ENCODE results near the gene ACTC1. TPM values are rescaled to one million over a fixed set of nuclear protein-coding genes. Genes with fewer than 3 reads are reported as not detected.

ACTC1 gene
- polyA plus RNA-seq, 3 donors, result not detected

DNA sequence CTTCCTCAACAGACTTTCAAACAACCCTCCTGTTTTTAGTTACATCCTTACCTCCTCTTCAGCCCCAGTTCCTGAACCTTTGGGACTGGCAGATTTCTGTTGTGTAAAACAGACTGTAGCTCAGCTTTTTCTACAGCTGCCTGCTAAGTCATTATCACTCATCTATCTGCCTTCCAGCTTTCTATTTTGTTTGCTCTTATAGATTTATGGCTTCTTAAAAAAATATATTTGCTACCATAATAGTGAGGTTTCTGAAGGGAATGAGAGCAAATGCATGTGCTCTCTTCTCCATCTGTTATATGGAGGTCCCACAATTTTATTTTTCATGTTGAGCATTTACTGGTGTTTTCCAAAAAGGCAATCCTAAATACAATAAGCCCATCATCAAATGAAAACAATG, 22.3 kb downstream of the ACTC1 start:
- Mint-ChIP-seq H3K4me3 (no peak overlapping the region), H3K9me3 (peaks cover 0 to 2% (median 0%) of the 10 kb centered on the region in 7 donors), H3K36me3 (no peaks in the 10 kb centered on the region), H3K27me3 (ENCODE audit: low read depth in 3 of 3) (peaks cover 0 to 7% (median 2%) of the 10 kb centered on the region in 3 donors), H3K27ac (no peak overlapping the region), H3K4me1 (no peaks in the 10 kb centered on the region)
- intact Hi-C loops (cut with micrococcal nuclease), result no loop called here
- Histone ChIP-seq H3K9me3 (replicated peaks in 1 of 2; ENCODE audit: control insufficient read depth in 1 of 2, insufficient read depth in 1 of 2, low read length in 2 of 2) (no peaks in the 10 kb centered on the region), H2AFZ (ENCODE audit: insufficient read depth, low read depth, low read length, poor library complexity, severe bottlenecking) (no peak overlapping the region), H4K20me1 (ENCODE audit: insufficient read depth, low read length) (no peaks in the 10 kb centered on the region), H3K36me3 (replicated peaks in 1 of 2; ENCODE audit: control insufficient read depth in 1 of 2, insufficient read depth in 2 of 2, low read length in 2 of 2) (no peaks in the 10 kb centered on the region), H3K27me3 (ENCODE audit: control insufficient read depth in 2 of 2, insufficient read depth in 2 of 2, low read length in 2 of 2) (no peaks in the 10 kb centered on the region), H3K27ac (ENCODE audit: low read depth in 1 of 2, low read length in 2 of 2) (no peak overlapping the region), H3K79me2 (ENCODE audit: insufficient read depth, low read length) (no peaks in the 10 kb centered on the region), H3K9ac (ENCODE audit: insufficient read depth, low read length, poor library complexity, severe bottlenecking) (no peak overlapping the region), H3K4me2 (replicated peaks; ENCODE audit: extremely low read depth, low read length, poor library complexity, severe bottlenecking) (no peak overlapping the region), H3K4me1 (ENCODE audit: control insufficient read depth in 1 of 2, insufficient read depth in 2 of 2, low read length in 2 of 2) (no peaks in the 10 kb centered on the region), H3K4me3 (replicated peaks in 1 of 3; ENCODE audit: low read depth in 2 of 3, low read length in 3 of 3) (no peak overlapping the region)
- DNase-seq, result no peak
- TF ChIP-seq, protein P1, sequence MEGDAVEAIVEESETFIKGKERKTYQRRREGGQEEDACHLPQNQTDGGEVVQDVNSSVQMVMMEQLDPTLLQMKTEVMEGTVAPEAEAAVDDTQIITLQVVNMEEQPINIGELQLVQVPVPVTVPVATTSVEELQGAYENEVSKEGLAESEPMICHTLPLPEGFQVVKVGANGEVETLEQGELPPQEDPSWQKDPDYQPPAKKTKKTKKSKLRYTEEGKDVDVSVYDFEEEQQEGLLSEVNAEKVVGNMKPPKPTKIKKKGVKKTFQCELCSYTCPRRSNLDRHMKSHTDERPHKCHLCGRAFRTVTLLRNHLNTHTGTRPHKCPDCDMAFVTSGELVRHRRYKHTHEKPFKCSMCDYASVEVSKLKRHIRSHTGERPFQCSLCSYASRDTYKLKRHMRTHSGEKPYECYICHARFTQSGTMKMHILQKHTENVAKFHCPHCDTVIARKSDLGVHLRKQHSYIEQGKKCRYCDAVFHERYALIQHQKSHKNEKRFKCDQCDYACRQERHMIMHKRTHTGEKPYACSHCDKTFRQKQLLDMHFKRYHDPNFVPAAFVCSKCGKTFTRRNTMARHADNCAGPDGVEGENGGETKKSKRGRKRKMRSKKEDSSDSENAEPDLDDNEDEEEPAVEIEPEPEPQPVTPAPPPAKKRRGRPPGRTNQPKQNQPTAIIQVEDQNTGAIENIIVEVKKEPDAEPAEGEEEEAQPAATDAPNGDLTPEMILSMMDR (IDR thresholded peaks at IDR 0.05), result no peak

DNA sequence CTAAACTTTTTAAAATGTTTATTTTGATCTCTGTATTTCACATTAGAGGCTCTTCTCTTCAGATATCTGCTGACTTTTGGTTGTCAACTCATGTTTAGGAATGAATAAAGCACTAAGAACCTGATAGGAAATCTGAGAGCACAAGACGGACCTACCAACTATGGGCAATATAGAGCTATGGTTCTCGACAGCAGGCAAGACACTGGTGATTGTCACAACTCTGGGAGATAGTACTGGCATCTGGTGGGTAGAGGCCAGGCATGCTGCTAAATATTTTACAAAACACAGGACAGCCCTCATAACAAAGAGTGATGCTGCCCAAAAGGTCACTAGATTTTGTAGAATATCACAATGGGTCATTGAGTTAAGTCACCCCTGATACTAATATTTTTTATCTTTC, 23.0 kb downstream of the ACTC1 start:
- no peaks in the 10 kb centered on the region for H3K27me3 ChIP-seq (ENCODE audit: control insufficient read depth in 2 of 2, insufficient read depth in 2 of 2, low read length in 2 of 2)
- Mint-ChIP-seq H3K9me3 (peaks cover 0 to 2% (median 0%) of the 10 kb centered on the region in 7 donors), H3K27me3 (ENCODE audit: low read depth in 3 of 3) (peaks cover 0 to 8% (median 2%) of the 10 kb centered on the region in 3 donors), H3K4me1 (no peaks in the 10 kb centered on the region), H3K4me3 (no peak overlapping the region), H3K27ac (no peak overlapping the region), H3K36me3 (no peaks in the 10 kb centered on the region)
- H3K4me2 ChIP-seq (replicated peaks; ENCODE audit: extremely low read depth, low read length, poor library complexity, severe bottlenecking), result no peak overlapping the region
- intact Hi-C loops (cut with micrococcal nuclease), result no loop called here
- TF ChIP-seq, protein P1 (IDR thresholded peaks at IDR 0.05), result no peak
- H3K4me3 ChIP-seq (replicated peaks in 1 of 3; ENCODE audit: low read depth in 2 of 3, low read length in 3 of 3), result no peak overlapping the region
- no peaks in the 10 kb centered on the region for H3K36me3 ChIP-seq (replicated peaks in 1 of 2; ENCODE audit: control insufficient read depth in 1 of 2, insufficient read depth in 2 of 2, low read length in 2 of 2)
- H3K27ac ChIP-seq (ENCODE audit: low read depth in 1 of 2, low read length in 2 of 2), result no peak overlapping the region
- DNase-seq, result no peak
- no peaks in the 10 kb centered on the region for H4K20me1 ChIP-seq (ENCODE audit: insufficient read depth, low read length)
- WGBS (ENCODE audit: insufficient coverage), result no CpG with 5 or more reads among the region's 2 CpGs
- H2AFZ ChIP-seq (ENCODE audit: insufficient read depth, low read depth, low read length, poor library complexity, severe bottlenecking), result no peak overlapping the region
- H3K79me2 ChIP-seq (ENCODE audit: insufficient read depth, low read length), result no peaks in the 10 kb centered on the region
- H3K9ac ChIP-seq (ENCODE audit: insufficient read depth, low read length, poor library complexity, severe bottlenecking), result no peak overlapping the region
- no peaks in the 10 kb centered on the region for H3K4me1 ChIP-seq (ENCODE audit: control insufficient read depth in 1 of 2, insufficient read depth in 2 of 2, low read length in 2 of 2)
- no peaks in the 10 kb centered on the region for H3K9me3 ChIP-seq (replicated peaks in 1 of 2; ENCODE audit: control insufficient read depth in 1 of 2, insufficient read depth in 1 of 2, low read length in 2 of 2)

Data from CD14-positive monocyte (primary cell).